ENCODE data around the gene NAALADL2. TPM values are rescaled to one million over a fixed set of nuclear protein-coding genes. Genes with fewer than 3 reads are reported as not detected.

Gene NAALADL2
- total and polyA plus RNA-seq, 4 donors: 0.28 to 4.6 (median 3.1) TPM

DNA sequence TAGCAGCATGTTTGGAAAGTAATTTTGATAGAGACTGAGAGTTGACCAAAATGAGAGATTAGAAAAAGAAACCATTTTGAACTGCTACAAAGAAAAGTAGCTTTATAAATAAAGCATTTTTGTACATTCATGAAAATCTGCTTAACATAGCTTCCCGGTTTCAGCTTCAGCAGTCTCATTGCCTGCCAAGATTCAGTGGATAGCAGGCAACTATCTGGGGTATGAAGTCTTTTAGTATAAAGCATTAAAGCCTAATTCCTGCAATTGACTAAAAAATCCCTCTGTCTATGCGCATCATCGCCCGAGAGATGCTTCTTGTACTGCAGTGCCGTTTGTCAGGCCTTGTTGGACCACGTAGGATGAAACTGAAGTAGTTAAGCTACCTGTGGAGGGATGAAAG lies 588.4 kb downstream of the NAALADL2 start:
- Histone ChIP-seq H3K27me3 (ENCODE audit: control insufficient read depth in 4 of 4, insufficient read depth in 4 of 4, low read length in 3 of 4) (no peaks in the 10 kb centered on the region), H3K36me3 (ENCODE audit: control insufficient read depth in 4 of 4, insufficient read depth in 3 of 4, low read depth in 1 of 4, low read length in 3 of 4) (no peaks in the 10 kb centered on the region), H3K9me3 (ENCODE audit: control insufficient read depth in 4 of 4, low read length in 3 of 4) (no peaks in the 10 kb centered on the region), H3K9ac (ENCODE audit: low read depth in 1 of 2, low read length in 2 of 2) (no peak overlapping the region), H3K4me1 (ENCODE audit: control insufficient read depth in 4 of 4, insufficient read depth in 4 of 4, low read length in 3 of 4) (no peaks in the 10 kb centered on the region), H3K4me3 (ENCODE audit: low read depth in 1 of 3, low read length in 3 of 3) (no peak overlapping the region), H3K27ac (ENCODE audit: low read depth in 1 of 2, low read length in 2 of 2) (no peak overlapping the region)
- no peak for DNase-seq (ENCODE audit: low spot score)
- 90% methylated on average over 6 of the region's 6 CpGs for WGBS
- TF ChIP-seq HNF4G (IDR thresholded peaks at IDR 0.05) (no peak), YY1 (IDR thresholded peaks at IDR 0.05) (no peak), FOXA2 (IDR thresholded peaks at IDR 0.05) (no peak), FOXA1 (IDR thresholded peaks at IDR 0.05) (no peak), RXRA (IDR thresholded peaks at IDR 0.05) (no peak), GABPA (IDR thresholded peaks at IDR 0.05 in 1 of 2, conservative IDR thresholded peaks at IDR 0.05 in 1 of 2) (no peak), HNF4A (conservative IDR thresholded peaks at IDR 0.05) (no peak), SP1 (IDR thresholded peaks at IDR 0.05) (no peak), TAF1 (conservative IDR thresholded peaks at IDR 0.05) (no peak), CTCF (IDR thresholded peaks at IDR 0.05; ENCODE audit: low read depth, low read length, missing input control) (no peak), RAD21 (IDR thresholded peaks at IDR 0.05) (no peak), JUND (IDR thresholded peaks at IDR 0.05) (no peak), NR2F2 (IDR thresholded peaks at IDR 0.05) (no peak), EGR1 (IDR thresholded peaks at IDR 0.05; ENCODE audit: low read depth in 2 of 2) (no peak), ZBTB33 (IDR thresholded peaks at IDR 0.05) (no peak)
- TF ChIP-seq, protein P1, sequence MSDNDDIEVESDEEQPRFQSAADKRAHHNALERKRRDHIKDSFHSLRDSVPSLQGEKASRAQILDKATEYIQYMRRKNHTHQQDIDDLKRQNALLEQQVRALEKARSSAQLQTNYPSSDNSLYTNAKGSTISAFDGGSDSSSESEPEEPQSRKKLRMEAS (IDR thresholded peaks at IDR 0.05): no peak
- TF ChIP-seq, protein P2, sequence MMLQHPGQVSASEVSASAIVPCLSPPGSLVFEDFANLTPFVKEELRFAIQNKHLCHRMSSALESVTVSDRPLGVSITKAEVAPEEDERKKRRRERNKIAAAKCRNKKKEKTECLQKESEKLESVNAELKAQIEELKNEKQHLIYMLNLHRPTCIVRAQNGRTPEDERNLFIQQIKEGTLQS (IDR thresholded peaks at IDR 0.05): no peak
- TF ChIP-seq, protein P3, sequence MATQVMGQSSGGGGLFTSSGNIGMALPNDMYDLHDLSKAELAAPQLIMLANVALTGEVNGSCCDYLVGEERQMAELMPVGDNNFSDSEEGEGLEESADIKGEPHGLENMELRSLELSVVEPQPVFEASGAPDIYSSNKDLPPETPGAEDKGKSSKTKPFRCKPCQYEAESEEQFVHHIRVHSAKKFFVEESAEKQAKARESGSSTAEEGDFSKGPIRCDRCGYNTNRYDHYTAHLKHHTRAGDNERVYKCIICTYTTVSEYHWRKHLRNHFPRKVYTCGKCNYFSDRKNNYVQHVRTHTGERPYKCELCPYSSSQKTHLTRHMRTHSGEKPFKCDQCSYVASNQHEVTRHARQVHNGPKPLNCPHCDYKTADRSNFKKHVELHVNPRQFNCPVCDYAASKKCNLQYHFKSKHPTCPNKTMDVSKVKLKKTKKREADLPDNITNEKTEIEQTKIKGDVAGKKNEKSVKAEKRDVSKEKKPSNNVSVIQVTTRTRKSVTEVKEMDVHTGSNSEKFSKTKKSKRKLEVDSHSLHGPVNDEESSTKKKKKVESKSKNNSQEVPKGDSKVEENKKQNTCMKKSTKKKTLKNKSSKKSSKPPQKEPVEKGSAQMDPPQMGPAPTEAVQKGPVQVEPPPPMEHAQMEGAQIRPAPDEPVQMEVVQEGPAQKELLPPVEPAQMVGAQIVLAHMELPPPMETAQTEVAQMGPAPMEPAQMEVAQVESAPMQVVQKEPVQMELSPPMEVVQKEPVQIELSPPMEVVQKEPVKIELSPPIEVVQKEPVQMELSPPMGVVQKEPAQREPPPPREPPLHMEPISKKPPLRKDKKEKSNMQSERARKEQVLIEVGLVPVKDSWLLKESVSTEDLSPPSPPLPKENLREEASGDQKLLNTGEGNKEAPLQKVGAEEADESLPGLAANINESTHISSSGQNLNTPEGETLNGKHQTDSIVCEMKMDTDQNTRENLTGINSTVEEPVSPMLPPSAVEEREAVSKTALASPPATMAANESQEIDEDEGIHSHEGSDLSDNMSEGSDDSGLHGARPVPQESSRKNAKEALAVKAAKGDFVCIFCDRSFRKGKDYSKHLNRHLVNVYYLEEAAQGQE (IDR thresholded peaks at IDR 0.05): no peak

Data from liver (tissue), 9 donors.